ENCODE results near the gene AUTS2. TPM values are rescaled to one million over a fixed set of nuclear protein-coding genes. Genes with fewer than 3 reads are reported as not detected.

The AUTS2 gene
- total RNA-seq, 1 donor from 2014 or later, result 20.4 TPM

GRCh38 chr7:69860486-69860885 lies 262.2 kb downstream of the AUTS2 start:
- peak; percentile 28 for ATAC-seq

DNA sequence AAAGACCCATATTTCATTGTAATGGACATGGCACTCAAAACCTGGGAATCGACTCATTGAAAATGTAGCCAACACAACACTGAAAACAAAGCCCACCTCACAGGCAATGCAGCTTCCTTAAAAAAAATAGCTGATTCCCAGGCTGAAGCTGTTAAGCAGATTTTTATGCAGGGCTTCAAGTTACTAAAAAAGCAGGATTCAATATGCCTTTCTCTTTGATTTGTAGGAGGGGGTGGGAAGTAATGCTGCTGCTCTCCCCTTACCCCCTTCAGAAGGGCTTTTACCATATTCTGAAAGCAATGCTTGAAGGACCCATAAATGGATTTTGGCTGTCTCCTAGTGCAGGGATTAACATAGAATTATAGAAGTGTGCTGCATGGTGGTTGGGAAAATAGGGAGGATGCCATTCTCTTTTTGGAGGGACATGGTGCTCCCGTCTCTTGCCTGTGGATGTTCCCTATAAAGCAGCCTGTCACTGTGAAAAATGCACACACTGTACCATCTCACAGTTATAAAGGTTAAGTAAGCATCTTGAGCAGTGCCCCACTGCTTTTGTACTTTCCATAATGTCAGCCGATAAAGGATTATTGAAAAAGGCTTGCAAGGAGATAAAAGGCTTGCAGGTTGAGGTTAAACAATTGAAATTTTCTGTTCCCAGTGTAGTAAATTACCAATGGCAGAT lies 262.8 kb downstream of the AUTS2 start:
- no peak for ATAC-seq

DNA sequence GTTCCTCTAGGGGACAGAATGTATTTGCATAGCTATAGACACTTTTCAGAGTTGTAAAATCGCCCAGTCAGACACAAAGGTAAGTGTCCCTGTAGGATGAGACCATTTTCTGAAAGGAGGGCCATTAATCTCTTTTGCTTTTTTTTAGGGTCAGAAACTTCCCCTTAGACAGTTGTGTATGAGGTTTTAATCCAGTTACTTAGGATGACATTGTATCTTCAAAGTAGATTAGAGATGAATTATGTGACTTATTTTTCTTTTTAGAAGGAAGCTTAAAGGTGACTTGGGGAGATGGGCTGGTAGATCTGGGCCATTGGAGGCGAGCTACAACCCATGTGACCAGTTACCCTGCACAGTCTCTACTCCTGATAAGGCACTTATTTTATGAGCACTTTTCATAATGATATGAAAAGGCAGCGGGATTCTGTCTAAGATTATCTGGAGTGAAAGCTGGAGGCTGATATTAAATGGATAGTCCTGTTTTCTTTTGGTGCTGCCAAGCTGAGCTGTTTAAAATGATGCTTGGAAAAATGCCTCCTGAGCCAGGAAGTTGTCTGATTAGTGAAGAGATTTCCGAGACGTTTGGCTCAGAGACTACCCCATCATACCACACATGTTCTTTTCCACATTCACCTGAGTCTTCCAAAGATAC lies 264.3 kb downstream of the AUTS2 start:
- no peak for ATAC-seq

GRCh38 chr7:69864274-69864673 lies 266.0 kb downstream of the AUTS2 start:
- no peak for ATAC-seq

GRCh38 chr7:69864822-69865221 lies 266.5 kb downstream of the AUTS2 start:
- no peak for ATAC-seq

DNA sequence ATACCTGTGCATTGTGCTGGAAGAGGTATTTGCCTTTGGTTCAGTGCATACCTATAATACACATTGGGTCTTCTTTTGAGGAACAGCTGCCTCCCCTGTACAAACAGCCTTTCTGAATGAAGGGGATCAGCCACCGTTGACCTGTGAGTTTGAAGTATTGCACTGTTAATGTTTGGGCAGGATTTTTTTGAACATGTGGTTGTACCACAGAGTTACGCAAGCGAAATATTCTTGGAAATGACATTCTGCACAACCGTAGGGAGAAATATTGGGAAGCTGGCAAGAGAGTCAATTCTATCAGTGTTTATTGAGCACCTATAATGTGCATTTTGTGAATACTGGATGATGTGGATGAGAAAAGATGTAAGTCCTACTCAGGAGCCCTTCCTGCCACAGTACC lies 270.6 kb downstream of the AUTS2 start:
- ATAC-seq, result no peak

DNA sequence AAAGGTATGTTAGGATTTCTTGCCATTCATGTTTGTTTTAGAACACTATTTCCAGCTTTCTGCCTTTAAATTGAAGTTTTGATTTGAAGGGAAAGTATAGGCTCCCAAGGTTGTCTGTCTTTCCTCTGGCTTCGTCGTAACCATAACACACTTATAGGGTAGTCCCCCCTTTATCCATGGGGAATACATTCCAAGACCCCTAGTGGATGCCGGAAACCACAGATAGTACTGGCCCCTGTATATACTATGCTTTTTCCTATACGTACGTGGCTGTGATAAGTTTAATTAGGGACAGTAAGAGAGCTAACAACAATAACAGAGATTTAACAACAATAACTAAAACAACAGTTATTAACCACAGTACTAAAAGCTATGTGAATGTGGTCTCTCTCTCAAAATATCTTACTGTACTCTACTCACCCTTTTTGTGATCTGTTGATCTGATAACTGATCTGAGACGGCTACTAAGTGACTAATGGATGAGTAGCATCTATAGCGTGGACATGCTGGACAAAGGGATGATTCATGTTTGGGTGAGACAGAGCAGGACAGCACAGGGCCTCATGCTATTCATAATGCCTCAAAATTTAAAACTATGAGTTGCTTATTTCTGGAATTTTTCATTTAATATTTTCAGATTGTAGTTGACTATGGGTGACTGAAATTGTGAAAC lies 273.1 kb downstream of the AUTS2 start:
- ATAC-seq, result no peak

DNA sequence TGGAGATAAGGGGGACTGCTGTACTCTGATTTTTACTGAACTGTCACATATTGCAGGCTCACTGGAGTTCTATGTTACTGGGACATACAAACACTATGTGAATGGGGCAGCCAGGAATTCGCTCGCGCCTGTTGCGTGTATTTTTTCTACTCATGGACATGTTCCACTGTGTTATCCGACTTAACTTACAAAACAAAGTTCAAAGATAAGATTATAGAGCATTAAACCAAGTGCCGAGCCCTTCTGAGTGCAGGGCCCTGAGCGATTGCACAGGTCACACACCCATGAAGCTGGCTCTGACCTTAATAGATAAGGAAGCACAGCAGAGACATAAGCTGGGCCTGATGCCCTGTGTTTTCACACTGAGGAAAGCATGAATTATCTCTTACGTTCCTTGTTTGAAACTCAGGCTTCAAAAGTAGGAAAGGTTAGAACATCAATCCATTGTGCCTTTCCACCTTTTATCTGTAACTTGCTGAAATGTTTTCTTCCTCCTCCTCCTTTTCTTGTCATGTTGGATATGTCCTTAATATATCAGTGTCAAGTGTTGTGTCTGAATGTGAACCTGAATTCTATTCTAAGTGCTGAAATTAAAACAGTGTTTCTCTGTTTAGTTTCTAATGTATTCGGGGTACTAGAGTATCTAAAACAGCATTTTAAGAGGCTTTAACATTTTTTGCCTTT lies 273.8 kb downstream of the AUTS2 start:
- no peak for ATAC-seq

DNA sequence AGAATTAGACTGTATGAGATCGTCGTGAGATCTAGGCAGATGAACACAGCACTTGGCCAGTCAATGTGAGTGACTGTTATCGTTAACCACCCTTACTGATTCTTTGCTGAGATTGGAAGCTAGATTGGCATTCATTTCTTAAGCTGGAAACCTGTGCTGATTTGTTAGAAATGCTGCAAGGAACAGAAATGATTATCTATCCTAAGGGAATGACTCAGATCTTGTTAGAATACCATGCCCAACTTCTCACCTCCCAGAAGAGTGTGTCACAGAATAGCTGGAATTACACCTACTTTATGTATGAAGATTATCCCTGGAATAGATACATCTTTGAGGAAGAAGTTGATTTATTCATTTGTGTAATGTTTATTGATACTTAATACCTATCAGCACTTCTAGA lies 275.2 kb downstream of the AUTS2 start:
- ATAC-seq, result no peak

- no peak for ATAC-seq
These were observed 279.7 kb downstream of the AUTS2 start for GRCh38 chr7:69878015-69878414.

- no peak for ATAC-seq
These were observed 280.3 kb downstream of the AUTS2 start for GRCh38 chr7:69878591-69878990.

GRCh38 chr7:69879989-69880388 lies 281.7 kb downstream of the AUTS2 start:
- no peak for ATAC-seq

GRCh38 chr7:69880840-69881239 lies 282.6 kb downstream of the AUTS2 start:
- no peak for ATAC-seq

GRCh38 chr7:69882269-69882668 lies 284.0 kb downstream of the AUTS2 start:
- no peak for ATAC-seq

- no peak for ATAC-seq
These were observed 285.2 kb downstream of the AUTS2 start for GRCh38 chr7:69883399-69883891.

GRCh38 chr7:69885431-69885830 lies 287.2 kb downstream of the AUTS2 start:
- ATAC-seq, result no peak

- ATAC-seq, result no peak
These were observed 291.2 kb downstream of the AUTS2 start for GRCh38 chr7:69889338-69889975.

- no peak for ATAC-seq
These were observed 291.7 kb downstream of the AUTS2 start for GRCh38 chr7:69889976-69890351.

DNA sequence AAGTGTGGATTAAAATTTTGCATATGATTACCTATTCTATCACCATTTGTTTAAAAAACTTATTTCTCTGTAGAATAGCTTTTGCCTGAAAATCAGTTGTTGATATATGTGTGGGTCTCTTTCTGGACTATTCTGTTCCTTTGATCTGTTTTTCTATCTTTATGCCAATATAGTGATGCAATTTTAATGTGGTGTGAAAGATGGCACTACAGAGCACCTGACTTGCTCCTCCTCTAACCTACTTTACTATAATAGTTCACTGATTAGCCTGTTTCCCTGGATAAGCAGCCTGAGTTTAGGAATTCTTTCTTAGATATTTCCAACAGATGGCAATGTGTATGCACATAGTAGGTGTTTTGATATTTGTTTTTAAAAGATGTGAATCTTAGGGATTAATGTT lies 294.5 kb downstream of the AUTS2 start:
- ATAC-seq, result no peak

DNA sequence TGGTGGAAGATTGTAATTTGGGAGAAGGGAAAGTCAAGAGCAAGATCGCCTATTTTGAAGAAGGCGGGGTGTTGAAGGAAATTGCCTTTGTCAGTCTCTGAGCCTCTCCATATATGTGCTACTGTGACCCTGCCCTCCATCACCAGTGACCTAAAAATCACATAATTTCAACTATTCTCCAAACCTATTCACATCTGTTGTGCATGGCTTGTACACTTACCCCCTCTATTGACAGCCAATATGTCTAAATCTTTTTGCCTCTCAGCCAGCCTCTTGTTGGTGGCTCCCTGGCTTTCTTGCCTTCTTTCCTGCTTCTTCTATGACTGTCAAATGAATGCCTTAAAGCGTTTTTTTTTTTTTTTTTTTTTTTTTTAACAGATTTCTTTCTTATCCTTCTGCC lies 295.6 kb downstream of the AUTS2 start:
- ATAC-seq, result no peak

GRCh38 chr7:69895446-69895845 lies 297.2 kb downstream of the AUTS2 start:
- ATAC-seq, result no peak

DNA sequence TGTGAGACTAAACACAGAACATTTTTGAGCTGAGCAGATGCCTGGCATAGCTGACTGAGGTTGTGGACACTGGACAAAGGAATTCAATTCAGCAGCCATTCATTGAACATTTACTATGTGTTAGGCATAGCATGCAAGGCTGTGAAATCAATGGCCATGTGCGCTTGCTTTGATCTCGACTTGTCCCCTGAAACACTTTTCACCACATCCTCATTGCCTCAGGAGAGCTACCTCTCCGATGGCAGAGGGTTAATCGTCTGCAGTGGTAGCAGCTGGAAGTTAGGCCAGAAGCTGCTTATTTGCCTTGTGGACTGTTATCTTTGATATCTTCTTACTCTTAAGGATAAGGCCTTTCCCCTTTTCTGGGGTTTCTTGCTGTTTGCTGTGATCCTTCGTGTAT lies 297.8 kb downstream of the AUTS2 start:
- no peak for ATAC-seq

GRCh38 chr7:69898189-69898588 lies 299.9 kb downstream of the AUTS2 start:
- no peak for ATAC-seq

Measured in esophagus mucosa (tissue), 1 donor.